K562 (cell line): Measurements from ENCODE around the gene ACOX1. TPM values are rescaled to one million over a fixed set of nuclear protein-coding genes. Genes with fewer than 3 reads are reported as not detected.
A peak's percentile ranks its signal among the peaks of the same experiment; 100 is the strongest.

Experiments used
- DNMT1 ChIP-seq: fragments of 450-650 bp; IDR thresholded peaks from 2 replicates; pipeline ENCODE4 v1.6.1; 2016; ENCODE audit warnings: antibody characterized with exemption, mild to moderate bottlenecking
- EGR1 ChIP-seq: fragments of 450-650 bp; conservative IDR thresholded peaks from 2 replicates; pipeline ENCODE4 v1.6.1; 2017; ENCODE audit warnings: mild to moderate bottlenecking
- ESRRB ChIP-seq: fragments of 250-450 bp; sonication (Bioruptor Pico); IDR thresholded peaks from 2 replicates; pipeline ENCODE4 v1.5.0; 2020; ENCODE audit warnings: mild to moderate bottlenecking, moderate library complexity, borderline replicate concordance
- FOXA3 ChIP-seq, 2 experiments: fragments of 450-650 bp in 1 of 2; sonication (generic) in 1 of 2; formaldehyde crosslinking; IDR thresholded peaks in 1 of 2; conservative IDR thresholded peaks in 1 of 2; 2 replicates each; pipeline versions ENCODE4 v1.4.0 to v1.8.0; 2020 to 2022; ENCODE audit warnings: mild to moderate bottlenecking in 2 of 2, missing genetic modification reagents in 1 of 2
- HES1 ChIP-seq: fragments of 450-650 bp; IDR thresholded peaks from 2 replicates; pipeline ENCODE4 v1.6.1; 2016; ENCODE audit warnings: low read depth, mild to moderate bottlenecking, moderate library complexity
- HLTF ChIP-seq: fragments of 450-650 bp; IDR thresholded peaks from 2 replicates; pipeline ENCODE4 v1.6.1; 2016
- MEF2D ChIP-seq: conservative IDR thresholded peaks from 2 replicates; pipeline ENCODE4 v1.6.1; 2016; ENCODE audit warnings: low read depth, missing genetic modification characterization, missing compliant biosample characterization
- MLLT1 ChIP-seq, 2 experiments: fragments of 450-650 bp; IDR thresholded peaks; 2 replicates each; pipeline ENCODE4 v1.6.1; 2016
- MNT ChIP-seq, 2 experiments: fragments of 450-650 bp; conservative IDR thresholded peaks; 2 replicates each; pipeline ENCODE4 v1.6.1; 2017; ENCODE audit warnings: mild to moderate bottlenecking in 2 of 2, moderate library complexity in 2 of 2
- MXI1 ChIP-seq: IDR thresholded peaks from 2 replicates; pipeline ENCODE4 v1.6.1; 2011; ENCODE audit warnings: low read depth, mild to moderate bottlenecking, improper control_type of control experiment, low read length
- NR2C2 ChIP-seq, 2 experiments: fragments of 200-800 bp in 1 of 2; sonication (Bioruptor generic) in 1 of 2; sonication (generic) in 1 of 2; formaldehyde crosslinking in 1 of 2; IDR thresholded peaks; 2 replicates each; pipeline versions ENCODE4 v1.6.1 to v1.8.0; 2016 to 2022; ENCODE audit warnings: mild to moderate bottlenecking in 1 of 2, missing compliant biosample characterization in 1 of 2, missing genetic modification characterization in 1 of 2, missing genetic modification reagents in 1 of 2
- NR4A1 ChIP-seq, 2 experiments: fragments of 250-450 bp in 1 of 2; fragments of 450-650 bp in 1 of 2; sonication (Bioruptor Pico) in 1 of 2; IDR thresholded peaks; 2 replicates each; pipeline versions ENCODE4 v1.4.0 to v1.6.1; 2016 to 2020; ENCODE audit warnings: mild to moderate bottlenecking in 2 of 2, missing compliant biosample characterization in 1 of 2, missing genetic modification characterization in 1 of 2, moderate library complexity in 1 of 2
- PURB ChIP-seq: sonication (generic); formaldehyde crosslinking; IDR thresholded peaks from 2 replicates; pipeline ENCODE4 v1.9.0; 2021; ENCODE audit warnings: low read depth, mild to moderate bottlenecking, missing genetic modification reagents
- RAD21 ChIP-seq, 2 experiments: fragments of 250-450 bp in 1 of 2; fragments of 450-650 bp in 1 of 2; sonication (Bioruptor Pico) in 1 of 2; formaldehyde crosslinking in 1 of 2; IDR thresholded peaks in 1 of 2; conservative IDR thresholded peaks in 1 of 2; 2 replicates each; pipeline versions ENCODE4 v1.4.0 to v1.8.0; 2020 to 2022; ENCODE audit warnings: mild to moderate bottlenecking in 2 of 2, moderate library complexity in 1 of 2
- SIX5 ChIP-seq, 2 experiments: IDR thresholded peaks; 2 replicates each; pipeline ENCODE4 v1.6.1; 2011; ENCODE audit warnings: low read length in 2 of 2, borderline replicate concordance in 1 of 2, low read depth in 1 of 2, mild to moderate bottlenecking in 1 of 2, moderate library complexity in 1 of 2; ENCODE audit not compliant: insufficient read depth in 1 of 2
- SP1 ChIP-seq: sonication (generic); formaldehyde crosslinking; IDR thresholded peaks from 2 replicates; pipeline ENCODE4 v1.8.1; 2022; ENCODE audit warnings: mild to moderate bottlenecking, missing genetic modification reagents
- SRSF7 ChIP-seq: fragments of 200-400 bp; formaldehyde crosslinking; optimal IDR thresholded peaks from 2 replicates; pipeline ENCODE3; 2017; ENCODE audit warnings: mild to moderate bottlenecking, low read depth, low read length
- STAG1 ChIP-seq: sonication (generic); formaldehyde crosslinking; IDR thresholded peaks from 2 replicates; pipeline ENCODE4 v1.5.0; 2020; ENCODE audit warnings: missing genetic modification reagents, borderline replicate concordance
- TSC22D4 ChIP-seq: fragments of 450-650 bp; IDR thresholded peaks from 2 replicates; pipeline ENCODE4 v1.6.1; 2016; ENCODE audit warnings: missing genetic modification characterization, missing biosample characterization, control low read depth
- ZBTB7A ChIP-seq: IDR thresholded peaks from 2 replicates; pipeline ENCODE4 v1.6.1; 2011; ENCODE audit warnings: low read depth, mild to moderate bottlenecking, low read length, moderate library complexity, borderline replicate concordance; ENCODE audit not compliant: control insufficient read depth
- ZNF395 ChIP-seq: fragments of 200-800 bp; sonication (Bioruptor generic); IDR thresholded peaks from 2 replicates; pipeline ENCODE4 v1.6.1; 2017; ENCODE audit warnings: missing genetic modification characterization, missing compliant biosample characterization
- ZNF57 ChIP-seq: fragments of 450-650 bp; formaldehyde crosslinking; IDR thresholded peaks from 2 replicates; pipeline ENCODE4 v1.4.0; 2020; ENCODE audit warnings: mild to moderate bottlenecking, moderate library complexity
- polyA plus RNA-seq, 8 experiments: library from polyadenylated mRNA; depleted of rRNA in 4 of 8; stranded (reverse) in 5 of 8; unstranded in 3 of 8; fragments of >200 nt; fragmentation: Nextera tagmentation in 2 of 8; fragmentation: Illumina TruSeq in 1 of 8; extraction: Ambion mirVana in 2 of 8; extraction: Trizol in 1 of 8; gene quantifications; 2 replicates each; pipeline versions ENCODE4 v1.2.1 to v1.2.3, GENCODE V29; 2011 to 2014; ENCODE audit warnings: inconsistent platforms in 1 of 8, missing spikeins in 1 of 8
- total RNA-seq, 7 experiments: library from RNA; depleted of rRNA in 6 of 7; stranded (reverse); fragments of >200 nt in 6 of 7; fragmentation: Illumina TruSeq in 2 of 7; extraction: Trizol in 2 of 7; gene quantifications; 2 replicates each; pipeline versions ENCODE4 v1.2.1 to v1.2.3, GENCODE V29; 2011 to 2021; ENCODE audit warnings: low replicate concordance in 1 of 7

The ACOX1 gene
- total and polyA plus RNA-seq, 9 of the 15 experiments (the other 6 are each of a cell fraction or from before 2014, with no cell fraction given), result 7.8 to 24.1 (median 14.5) TPM

GRCh38 chr17:76000016-76000754 lies 21.2 kb upstream of the ACOX1 start (continued):
- TF ChIP-seq ZNF57 (CRISPR knock-in tag), result no peak
- TF ChIP-seq NR2C2 (CRISPR knock-in tag; IDR thresholded peaks at IDR 0.05), result no peak
- no peak for TF ChIP-seq NR2C2 (tag; IDR thresholded peaks at IDR 0.05)
- TF ChIP-seq ZBTB7A, result peak; percentile 67
- 0 out of 2 replicates have a peak, but pooled peaks have one; percentile 32 for TF ChIP-seq SP1 (CRISPR knock-in tag)
- no peak for TF ChIP-seq HLTF
- no peak for TF ChIP-seq HES1
- peak; percentile 27 to 68; a peak in 3 of 4 replicates for TF ChIP-seq RAD21 (CRISPR knock-in tag; conservative IDR thresholded peaks at IDR 0.05 in 1 of 2, IDR thresholded peaks at IDR 0.05 in 1 of 2)
- no peak for TF ChIP-seq MXI1
- TF ChIP-seq SIX5 (IDR thresholded peaks at IDR 0.05; ENCODE audit: borderline replicate concordance in 1 of 2, insufficient read depth in 1 of 2, low read depth in 1 of 2, low read length in 2 of 2), result no peak
- no peak for TF ChIP-seq MEF2D (tag)
- TF ChIP-seq DNMT1, result no peak
- TF ChIP-seq ESRRB, result no peak
- no peak for TF ChIP-seq PURB
- TF ChIP-seq FOXA3 (CRISPR knock-in tag; conservative IDR thresholded peaks at IDR 0.05 in 1 of 2, IDR thresholded peaks at IDR 0.05 in 1 of 2), result no peak
- no peak for TF ChIP-seq NR4A1 (CRISPR knock-in tag; IDR thresholded peaks at IDR 0.05)
- no peak for TF ChIP-seq NR4A1 (tag; IDR thresholded peaks at IDR 0.05)
- TF ChIP-seq MLLT1 (IDR thresholded peaks at IDR 0.05), result no peak
- TF ChIP-seq MNT (conservative IDR thresholded peaks at IDR 0.05), result peak in 1 of 2 experiments; percentile 45; a peak in 1 of 4 replicates
- TF ChIP-seq EGR1, result no peak
- TF ChIP-seq STAG1, result 0 out of 2 replicates have a peak, but pooled peaks have one; percentile 52
- no peak for TF ChIP-seq TSC22D4 (tag)
- no peak for TF ChIP-seq SRSF7
- no peak for TF ChIP-seq ZNF395
